H1 (cell line): ENCODE measurements around the gene TTC21A. TPM values are rescaled to one million over a fixed set of nuclear protein-coding genes. Genes with fewer than 3 reads are reported as not detected.

ENCODE experiments used
- CTCF ChIA-PET: fragments of 300-600 bp; sonication (Branson Sonifier 250); formaldehyde crosslinking; loops from one replicate; lab custom pipeline; 2021; ENCODE audit not compliant: partially characterized antibody; lab: Charles Lee
- POLR2A ChIA-PET: fragments of 300-600 bp; sonication (Branson Sonifier 250); formaldehyde crosslinking; loops from one replicate; lab custom pipeline; 2021; ENCODE audit warnings: inconsistent platforms; ENCODE audit not compliant: partially characterized antibody; lab: Charles Lee
- DNase-seq, 2 experiments: peaks; one replicate each; pipeline versions ENCODE4 v3.0.0 to v3.0.0-alpha.2; 2010 to 2022; ENCODE audit warnings: low spot score in 2 of 2, low read depth in 1 of 2, mixed read lengths in 1 of 2
- FAIRE-seq: peaks from 2 replicates; lab custom pipeline; 2011; peaks lifted over from hg19 to GRCh38; lab: Jason Lieb, UNC
- H2AFZ ChIP-seq: 2 replicates; pipeline ENCODE4 v1.8.1; 2012; ENCODE audit warnings: low read length, inconsistent platforms
- H2AK5ac ChIP-seq: 2 replicates; pipeline ENCODE4 v1.6.1; 2013; ENCODE audit warnings: low read depth, low read length
- H2BK120ac ChIP-seq: replicated peaks from 2 replicates; pipeline ENCODE3; 2013; ENCODE audit warnings: low read depth, low read length, inconsistent platforms
- H2BK12ac ChIP-seq: 2 replicates; pipeline ENCODE4 v1.6.1; 2013; ENCODE audit warnings: low read depth, low read length
- H2BK15ac ChIP-seq: 2 replicates; pipeline ENCODE4 v1.6.1; 2013; ENCODE audit warnings: low read length
- H2BK20ac ChIP-seq: 2 replicates; pipeline ENCODE4 v1.6.1; 2013; ENCODE audit warnings: low read length
- H2BK5ac ChIP-seq: 2 replicates; pipeline ENCODE4 v1.6.1; 2013; ENCODE audit warnings: low read depth, low read length
- H3K14ac ChIP-seq: 2 replicates; pipeline ENCODE4 v1.6.1; 2013; ENCODE audit warnings: inconsistent platforms; ENCODE audit not compliant: insufficient read length
- H3K18ac ChIP-seq: 2 replicates; pipeline ENCODE4 v1.6.1; 2013; ENCODE audit warnings: low read length; ENCODE audit errors: extremely low read depth
- H3K23ac ChIP-seq: 2 replicates; pipeline ENCODE4 v1.6.1; 2013; ENCODE audit warnings: inconsistent platforms; ENCODE audit not compliant: insufficient read length
- H3K23me2 ChIP-seq: 2 replicates; pipeline ENCODE4 v1.6.1; 2013; ENCODE audit warnings: low read depth, low read length
- H3K27ac ChIP-seq: 2 replicates; pipeline ENCODE4 v1.6.1; 2011; ENCODE audit warnings: low read depth, low read length, inconsistent platforms
- H3K27me3 ChIP-seq, 4 experiments: replicated peaks in 1 of 4; 1 replicate in 1 of 4; 2 replicates in 3 of 4; pipeline versions ENCODE4 v1.6.1 to v1.8.1; 2011 to 2013; ENCODE audit warnings: low read length in 3 of 4, mild to moderate bottlenecking in 3 of 4, inconsistent platforms in 2 of 4, mixed read lengths in 2 of 4, moderate library complexity in 1 of 4; ENCODE audit not compliant: control insufficient read depth in 3 of 4, insufficient read depth in 3 of 4; ENCODE audit errors: extremely low read depth in 1 of 4
- H3K36me3 ChIP-seq, 4 experiments: 2 replicates each; pipeline versions ENCODE4 v1.6.1 to v1.8.1; 2011 to 2013; ENCODE audit warnings: mild to moderate bottlenecking in 4 of 4, low read length in 3 of 4, moderate library complexity in 2 of 4, control low read depth in 1 of 4, inconsistent platforms in 1 of 4; ENCODE audit not compliant: insufficient read depth in 4 of 4, control insufficient read depth in 2 of 4
- H3K4ac ChIP-seq: replicated peaks from 2 replicates; pipeline ENCODE3; 2013; ENCODE audit warnings: low read length, low read depth, mixed read lengths, inconsistent platforms; ENCODE audit not compliant: insufficient read length
- H3K4me1 ChIP-seq, 4 experiments: replicated peaks in 1 of 4; 1 replicate in 1 of 4; 2 replicates in 3 of 4; pipeline versions ENCODE4 v1.6.1 to v1.8.1; 2011 to 2013; ENCODE audit warnings: low read length in 3 of 4, inconsistent platforms in 2 of 4, mixed read lengths in 1 of 4; ENCODE audit not compliant: insufficient read depth in 4 of 4, control insufficient read depth in 3 of 4
- H3K4me2 ChIP-seq, 2 experiments: 2 replicates each; pipeline versions ENCODE4 v1.6.1 to v1.8.1; 2011 to 2013; ENCODE audit warnings: low read depth in 2 of 2, low read length in 2 of 2, control low read depth in 1 of 2, inconsistent platforms in 1 of 2, mild to moderate bottlenecking in 1 of 2; ENCODE audit not compliant: insufficient read depth in 1 of 2
- H3K4me3 ChIP-seq, 4 experiments: fragments of 200-600, 300-600 bp in 1 of 4; sonication (generic), shearing (Covaris generic), sonication (Bioruptor Twin) in 1 of 4; 2 replicates each; pipeline versions ENCODE4 v1.5.1 to v1.8.1; 2011 to 2016; ENCODE audit warnings: low read length in 4 of 4, low read depth in 3 of 4, control low read depth in 2 of 4, inconsistent platforms in 2 of 4, mild to moderate bottlenecking in 2 of 4, mixed read lengths in 1 of 4, moderate library complexity in 1 of 4; ENCODE audit not compliant: insufficient read depth in 2 of 4; ENCODE audit errors: extremely low read depth in 1 of 4
- H3K56ac ChIP-seq: replicated peaks from 2 replicates; pipeline ENCODE3; 2013; ENCODE audit warnings: low read depth, mild to moderate bottlenecking, mixed read lengths, low read length, inconsistent platforms; ENCODE audit not compliant: insufficient read length
- H3K79me1 ChIP-seq: 2 replicates; pipeline ENCODE4 v1.6.1; 2013; ENCODE audit warnings: low read depth, low read length, control low read depth
- H3K79me2 ChIP-seq, 2 experiments: 2 replicates each; pipeline versions ENCODE4 v1.6.1 to v1.8.1; 2012 to 2013; ENCODE audit warnings: low read length in 2 of 2, mild to moderate bottlenecking in 2 of 2, inconsistent platforms in 1 of 2; ENCODE audit not compliant: insufficient read depth in 2 of 2, control insufficient read depth in 1 of 2
- H3K9ac ChIP-seq, 4 experiments: replicated peaks in 1 of 4; 1 replicate in 1 of 4; 2 replicates in 3 of 4; pipeline versions ENCODE4 v1.6.1 to v1.8.1; 2011 to 2013; ENCODE audit warnings: low read depth in 3 of 4, low read length in 3 of 4, control low read depth in 2 of 4, mild to moderate bottlenecking in 2 of 4, moderate library complexity in 2 of 4, inconsistent platforms in 1 of 4; ENCODE audit errors: extremely low read depth in 1 of 4
- H3K9me3 ChIP-seq, 2 experiments: 2 replicates each; pipeline versions ENCODE4 v1.6.1 to v1.8.1; 2012 to 2013; ENCODE audit warnings: mild to moderate bottlenecking in 2 of 2, moderate library complexity in 2 of 2, control low read depth in 1 of 2, inconsistent platforms in 1 of 2, low read depth in 1 of 2, low read length in 1 of 2, mixed read lengths in 1 of 2; ENCODE audit not compliant: insufficient read depth in 2 of 2
- H4K20me1 ChIP-seq, 2 experiments: replicated peaks in 1 of 2; 2 replicates each; pipeline versions ENCODE3 to v1.8.1; 2011 to 2013; ENCODE audit warnings: inconsistent platforms in 2 of 2, low read length in 2 of 2, mild to moderate bottlenecking in 1 of 2; ENCODE audit not compliant: insufficient read depth in 2 of 2, control insufficient read depth in 1 of 2
- H4K5ac ChIP-seq: 2 replicates; pipeline ENCODE4 v1.6.1; 2013; ENCODE audit warnings: low read length, low read depth, mixed read lengths, inconsistent platforms; ENCODE audit not compliant: insufficient read length
- H4K8ac ChIP-seq: 2 replicates; pipeline ENCODE4 v1.8.0; 2013; ENCODE audit warnings: mild to moderate bottlenecking, moderate library complexity, low read length, inconsistent platforms; ENCODE audit not compliant: insufficient read depth; ENCODE audit errors: extremely low read depth
- H4K91ac ChIP-seq: replicated peaks from 2 replicates; pipeline ENCODE3; 2013; ENCODE audit warnings: low read length, mixed read lengths, inconsistent platforms; ENCODE audit not compliant: insufficient read length
- BACH1 ChIP-seq: IDR thresholded peaks from 2 replicates; pipeline ENCODE4 v1.6.1; 2012; ENCODE audit warnings: low read length, improper control_type of control experiment
- KDM1A ChIP-seq: fragments of 200-600, 300-600 bp; sonication (generic); IDR thresholded peaks from 2 replicates; pipeline ENCODE4 v1.7.1; 2016; ENCODE audit warnings: mild to moderate bottlenecking, low read length, borderline replicate concordance
- KDM4A ChIP-seq: IDR thresholded peaks from one replicate; pipeline ENCODE4 v1.7.1; 2012; ENCODE audit warnings: low read depth, mild to moderate bottlenecking, moderate library complexity, low read length, inconsistent platforms; ENCODE audit not compliant: severe bottlenecking
- SAP30 ChIP-seq: fragments of 300-600 bp; sonication (generic); IDR thresholded peaks from 2 replicates; pipeline ENCODE4 v1.7.1; 2012; ENCODE audit warnings: low read length, moderate library complexity, mild to moderate bottlenecking, inconsistent platforms; ENCODE audit not compliant: insufficient read depth, insufficient replicate concordance
- TAF1 ChIP-seq: IDR thresholded peaks from 2 replicates; pipeline ENCODE4 v1.6.1; 2011; ENCODE audit warnings: mild to moderate bottlenecking, low read depth, low read length
- polyA plus RNA-seq, 7 experiments: library from polyadenylated mRNA; depleted of rRNA in 3 of 7; stranded (reverse) in 5 of 7; unstranded in 2 of 7; fragments of >200 nt in 5 of 7; fragments of 200-250 nt in 2 of 7; gene quantifications; 1 replicate in 5 of 7; 2 replicates in 1 of 7; 4 replicates in 1 of 7; pipeline versions ENCODE4 v1.2.1 to v1.2.3, GENCODE V29; 2011 to 2013; ENCODE audit warnings: missing spikeins in 2 of 7, mixed read lengths in 2 of 7
- total RNA-seq: library from RNA; stranded (reverse); fragmentation: NEBNext Ultra II Directional; extraction: Animal tissue kit (Norgen Biotek cat#: 25700); gene quantifications from 2 replicates; pipeline ENCODE4 v1.2.1, GENCODE V29; 2021
- TF ChIP-seq, protein P1 (sequence below): IDR thresholded peaks from 2 replicates; pipeline ENCODE4 v1.6.1; 2012; ENCODE audit warnings: inconsistent platforms
- TF ChIP-seq, protein P2 (sequence below): IDR thresholded peaks from 2 replicates; pipeline ENCODE4 v1.6.1; 2012; ENCODE audit warnings: low read length, inconsistent platforms

Gene TTC21A
- total and polyA plus RNA-seq, 2 of the 8 experiments (the other 6 are each of a cell fraction or from before 2014, with no cell fraction given): 2.3 to 2.8 TPM

DNA sequence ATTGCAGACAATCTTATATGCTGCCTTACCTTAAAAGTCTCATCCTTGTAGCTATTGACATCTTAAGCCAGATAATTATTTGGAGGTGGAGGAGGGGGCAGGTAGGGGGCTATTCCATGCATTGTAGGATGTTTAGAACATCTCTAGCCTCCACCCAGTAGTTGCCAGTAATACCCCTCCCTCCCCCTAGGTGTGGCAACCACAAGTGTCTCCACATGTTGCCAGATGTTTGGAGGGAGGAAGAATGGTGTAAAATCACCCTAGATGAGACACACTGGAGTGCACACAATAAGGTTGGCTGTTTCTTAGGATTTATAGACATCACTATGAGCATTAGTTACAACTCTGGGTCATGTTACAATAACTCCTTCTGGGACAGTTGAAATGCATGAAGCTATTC lies 27.5 kb upstream of the TTC21A start:
- no peak overlapping the region for H3K14ac ChIP-seq
- no peak for DNase-seq
- H3K23me2 ChIP-seq: no peaks in the 10 kb centered on the region
- H3K9ac ChIP-seq: no peak overlapping the region
- ChIA-PET POLR2A (no interaction called here), CTCF (interaction anchor here (1.3 to 1.8 kb wide), 2 partner anchors 15 to 208 kb away, joined by 4 to 5 read pairs; no protein-coding TSS in a partner anchor)
- no peak overlapping the region for H3K4me2 ChIP-seq
- no peak overlapping the region for H4K5ac ChIP-seq
- no peak overlapping the region for H3K27ac ChIP-seq
- H2BK20ac ChIP-seq: no peak overlapping the region
- H4K91ac ChIP-seq: no peak overlapping the region
- H3K56ac ChIP-seq: no peak overlapping the region
- no peaks in the 10 kb centered on the region for H3K4me1 ChIP-seq
- H2BK5ac ChIP-seq: no peak overlapping the region
- H3K23ac ChIP-seq: no peak overlapping the region
- H3K4ac ChIP-seq: no peak overlapping the region
- H3K36me3 ChIP-seq: peaks cover 7 to 46% (median 24%) of the 10 kb centered on the region in 4 experiments
- no peak overlapping the region for H2BK120ac ChIP-seq
- no peak for FAIRE-seq
- H3K79me1 ChIP-seq: no peaks in the 10 kb centered on the region
- H3K27me3 ChIP-seq: no peaks in the 10 kb centered on the region
- TF ChIP-seq SAP30 (no peak), KDM1A (no peak), BACH1 (no peak), TAF1 (no peak), KDM4A (no peak)
- TF ChIP-seq, protein P1, sequence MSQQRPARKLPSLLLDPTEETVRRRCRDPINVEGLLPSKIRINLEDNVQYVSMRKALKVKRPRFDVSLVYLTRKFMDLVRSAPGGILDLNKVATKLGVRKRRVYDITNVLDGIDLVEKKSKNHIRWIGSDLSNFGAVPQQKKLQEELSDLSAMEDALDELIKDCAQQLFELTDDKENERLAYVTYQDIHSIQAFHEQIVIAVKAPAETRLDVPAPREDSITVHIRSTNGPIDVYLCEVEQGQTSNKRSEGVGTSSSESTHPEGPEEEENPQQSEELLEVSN: no peak
- TF ChIP-seq, protein P2, sequence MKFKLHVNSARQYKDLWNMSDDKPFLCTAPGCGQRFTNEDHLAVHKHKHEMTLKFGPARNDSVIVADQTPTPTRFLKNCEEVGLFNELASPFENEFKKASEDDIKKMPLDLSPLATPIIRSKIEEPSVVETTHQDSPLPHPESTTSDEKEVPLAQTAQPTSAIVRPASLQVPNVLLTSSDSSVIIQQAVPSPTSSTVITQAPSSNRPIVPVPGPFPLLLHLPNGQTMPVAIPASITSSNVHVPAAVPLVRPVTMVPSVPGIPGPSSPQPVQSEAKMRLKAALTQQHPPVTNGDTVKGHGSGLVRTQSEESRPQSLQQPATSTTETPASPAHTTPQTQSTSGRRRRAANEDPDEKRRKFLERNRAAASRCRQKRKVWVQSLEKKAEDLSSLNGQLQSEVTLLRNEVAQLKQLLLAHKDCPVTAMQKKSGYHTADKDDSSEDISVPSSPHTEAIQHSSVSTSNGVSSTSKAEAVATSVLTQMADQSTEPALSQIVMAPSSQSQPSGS: no peak
- H3K18ac ChIP-seq: no peak overlapping the region
- H3K4me3 ChIP-seq: no peak overlapping the region
- no peak overlapping the region for H2BK15ac ChIP-seq
- no peaks in the 10 kb centered on the region for H3K79me2 ChIP-seq
- H4K20me1 ChIP-seq: no peaks in the 10 kb centered on the region
- no peaks in the 10 kb centered on the region for H3K9me3 ChIP-seq
- H2BK12ac ChIP-seq: no peak overlapping the region
- H2AK5ac ChIP-seq: no peak overlapping the region
- no peak overlapping the region for H4K8ac ChIP-seq
- no peak overlapping the region for H2AFZ ChIP-seq
